RWPE1 (cell line): ENCODE data around the gene PDXDC1.
"Not testable (repeated sequence)": the region's sequence is repeated elsewhere in the genome, so short reads cannot be mapped to it uniquely, and the experiment has no call there.

Source experiments
- CTCF ChIA-PET: fragments of 350-600 bp; sonication (Branson Sonifier 250); formaldehyde crosslinking; extraction: SDS; loops from one replicate; lab custom pipeline; 2021; lab: Yijun Ruan, JAX
- POLR2A ChIA-PET: fragments of 400-600 bp; formaldehyde crosslinking; extraction: SDS; loops from one replicate; lab custom pipeline; 2020; ENCODE audit warnings: antibody characterized with exemption; ENCODE audit not compliant: low non-redundant PET; lab: Yijun Ruan, JAX
- DNase-seq: peaks from one replicate; pipeline ENCODE4 v3.0.0; 2012; ENCODE audit warnings: low spot score
- H3K27ac ChIP-seq: fragments of 450-650 bp; 2 replicates; pipeline ENCODE4 v1.5.1; 2017
- CTCF ChIP-seq: fragments of 450-650 bp; conservative IDR thresholded peaks from 2 replicates; pipeline ENCODE4 v1.5.1; 2017; ENCODE audit warnings: low read depth, mild to moderate bottlenecking

PDXDC1 gene

DNA sequence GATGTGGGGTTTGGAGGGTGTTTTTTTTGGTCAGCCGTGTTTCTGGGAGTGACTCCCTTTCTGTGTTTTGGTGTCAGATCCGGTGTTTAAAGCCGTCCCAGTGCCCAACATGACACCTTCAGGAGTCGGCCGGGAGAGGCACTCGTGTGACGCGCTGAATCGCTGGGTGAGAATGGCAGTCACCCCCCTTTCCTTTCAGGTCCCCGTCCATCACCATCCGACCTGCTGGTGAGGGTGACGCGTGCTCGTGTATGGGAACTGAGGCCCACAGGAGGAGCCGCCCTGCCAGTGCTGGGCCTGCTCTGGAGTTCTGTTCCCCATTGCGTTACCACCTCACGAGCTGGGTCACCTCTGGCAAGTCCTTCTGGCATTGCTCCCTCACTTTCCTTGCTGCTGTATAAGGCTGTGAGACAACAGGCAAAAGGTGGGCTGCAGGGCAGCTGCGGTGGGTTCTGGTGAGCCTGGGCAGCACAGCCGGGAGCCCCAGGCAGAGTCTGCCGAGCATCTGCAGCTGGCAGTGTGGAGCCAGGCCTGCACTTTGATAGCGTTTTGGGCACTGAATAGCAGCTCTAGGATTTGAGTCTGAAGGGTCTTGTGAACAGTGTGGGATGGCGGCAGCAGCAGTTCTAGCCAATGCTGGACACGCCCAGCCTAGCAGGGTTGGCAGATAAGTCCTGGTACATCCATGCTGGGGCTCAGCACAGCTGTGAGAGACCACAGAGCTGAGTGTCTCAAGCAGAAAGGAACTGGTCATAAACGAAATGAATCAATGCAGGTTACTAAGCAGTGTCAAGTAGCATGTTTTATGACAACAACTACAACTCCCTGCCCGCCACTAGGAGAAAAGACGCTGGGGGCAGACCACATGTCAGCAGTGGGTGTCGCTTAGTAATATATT lies 54.2 kb downstream of the PDXDC1 start:
- CTCF ChIA-PET, POLR2A ChIA-PET, DNase-seq: not testable (repeated sequence)
- H3K27ac ChIP-seq, result peak overlapping the region; percentile 75

DNA sequence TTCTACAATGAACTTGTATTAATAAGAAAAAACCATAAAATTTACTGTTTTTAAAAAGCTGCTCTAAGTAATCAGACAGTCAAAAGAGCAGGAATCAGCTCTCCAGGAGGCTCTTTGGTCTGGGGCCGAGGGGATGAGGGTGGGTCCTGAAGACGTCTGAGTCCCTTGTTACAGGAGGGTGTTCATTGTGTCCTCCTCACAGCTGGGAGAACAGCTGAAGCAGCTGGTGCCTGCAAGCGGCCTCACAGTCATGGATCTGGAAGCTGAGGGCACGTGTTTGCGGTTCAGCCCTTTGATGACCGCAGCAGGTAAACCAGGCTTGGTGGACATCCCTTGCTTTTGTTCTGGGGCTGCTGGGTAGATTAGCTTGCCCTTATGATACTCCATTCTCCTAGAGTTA lies 54.9 kb downstream of the PDXDC1 start:
- H3K27ac ChIP-seq, result peak overlapping the region; percentile 37
- DNase-seq, CTCF ChIA-PET, POLR2A ChIA-PET: not testable (repeated sequence)

DNA sequence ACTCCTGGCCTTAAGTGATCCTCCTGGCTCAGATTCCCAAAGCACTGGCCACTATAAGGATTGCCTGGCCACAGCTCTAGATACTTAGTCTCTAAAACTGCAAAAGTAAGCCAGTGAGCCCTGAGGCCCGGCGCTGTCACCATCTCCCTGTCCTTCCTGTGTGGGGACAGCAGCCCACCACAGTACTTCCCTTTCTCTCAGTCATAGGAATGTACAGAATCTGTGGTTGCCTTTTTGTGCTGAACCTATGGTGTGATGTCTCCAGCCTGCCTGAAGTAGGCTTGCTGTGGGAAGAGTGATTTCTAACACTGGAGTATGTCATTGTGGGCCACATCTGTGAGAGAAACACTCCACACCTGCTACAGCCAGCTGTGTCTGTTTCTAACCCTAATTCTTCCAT lies 56.4 kb downstream of the PDXDC1 start:
- TF ChIP-seq CTCF, result no peak
- DNase-seq, result no peak
- CTCF ChIA-PET, result no interaction called here

DNA sequence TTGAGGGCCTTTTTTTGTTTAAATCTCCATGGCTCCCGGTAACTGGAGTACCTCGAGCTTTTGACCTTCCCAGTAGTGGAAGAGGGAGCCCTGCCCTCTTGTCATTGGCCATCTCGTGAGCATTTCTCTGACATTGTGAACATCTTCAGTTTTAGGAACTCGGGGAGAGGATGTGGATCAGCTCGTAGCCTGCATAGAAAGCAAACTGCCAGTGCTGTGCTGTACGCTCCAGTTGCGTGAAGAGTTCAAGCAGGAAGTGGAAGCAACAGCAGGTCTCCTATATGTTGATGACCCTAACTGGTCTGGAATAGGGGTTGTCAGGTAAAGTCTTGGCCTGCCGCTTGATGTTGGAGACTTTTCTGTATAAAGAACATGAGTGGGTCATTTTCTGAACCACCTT lies 56.8 kb downstream of the PDXDC1 start:
- H3K27ac ChIP-seq, result no peak overlapping the region
- DNase-seq, result no peak
- ChIA-PET POLR2A (no interaction called here), CTCF (no interaction called here)
- TF ChIP-seq CTCF, result no peak

More for the DNA sequence above, 56.4 kb downstream of the PDXDC1 start:
- H3K27ac ChIP-seq, result no peak overlapping the region
- POLR2A ChIA-PET, result no interaction called here

DNA sequence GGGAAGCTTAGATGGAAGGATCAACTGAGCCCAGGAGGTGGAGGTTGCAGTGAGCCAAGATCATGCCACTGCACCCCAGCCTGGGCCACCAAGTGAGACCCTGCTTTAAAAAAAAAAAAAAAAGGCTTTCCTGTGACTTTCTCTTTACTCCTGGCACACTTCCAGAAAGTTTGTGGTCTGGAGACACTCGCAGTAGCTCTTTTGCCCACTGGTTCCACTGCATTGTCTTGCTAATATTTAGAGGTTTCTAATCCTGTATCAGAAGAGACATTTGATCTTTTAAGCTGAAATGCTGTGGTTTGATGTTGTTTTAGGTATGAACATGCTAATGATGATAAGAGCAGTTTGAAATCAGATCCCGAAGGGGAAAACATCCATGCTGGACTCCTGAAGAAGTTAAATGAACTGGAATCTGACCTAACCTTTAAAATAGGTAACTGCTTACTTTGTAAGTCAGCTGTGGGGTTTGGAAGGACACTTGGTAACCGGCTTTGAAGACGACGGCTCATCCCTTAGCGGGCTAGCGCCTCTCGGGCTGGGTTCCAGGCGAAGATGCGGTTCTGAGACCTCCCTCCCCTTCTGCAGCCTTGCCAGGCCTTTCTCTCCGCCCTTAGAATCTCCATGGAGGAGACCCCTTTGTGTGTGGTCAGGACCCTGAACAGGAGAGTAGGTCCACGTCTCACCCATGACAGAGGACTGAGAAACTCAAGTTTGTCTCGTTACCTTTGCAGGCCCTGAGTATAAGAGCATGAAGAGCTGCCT lies 57.9 kb downstream of the PDXDC1 start:
- ChIA-PET POLR2A (no interaction called here), CTCF (no interaction called here)
- no peak overlapping the region for H3K27ac ChIP-seq
- TF ChIP-seq CTCF, result no peak
- DNase-seq, result no peak

DNA sequence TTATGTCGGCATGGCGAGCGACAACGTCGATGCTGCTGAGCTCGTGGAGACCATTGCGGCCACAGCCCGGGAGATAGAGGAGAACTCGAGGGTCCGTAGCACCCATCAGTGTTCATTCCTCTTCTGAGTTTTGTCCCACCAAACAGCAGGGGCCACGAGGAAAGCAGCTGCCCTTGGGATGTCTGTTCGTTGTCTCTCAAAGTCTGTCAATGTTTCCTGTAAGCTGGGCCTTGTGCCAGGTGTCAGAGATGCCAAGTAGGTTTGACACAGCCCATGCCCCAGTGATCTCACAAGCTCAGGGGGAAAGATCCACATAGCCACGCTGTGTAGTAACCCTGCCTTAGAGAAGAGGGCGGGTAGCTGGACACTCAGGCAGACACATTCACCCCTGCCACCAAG lies 58.5 kb downstream of the PDXDC1 start:
- DNase-seq, result no peak
- POLR2A ChIA-PET, result no interaction called here
- no peak overlapping the region for H3K27ac ChIP-seq
- TF ChIP-seq CTCF, result no peak
- CTCF ChIA-PET, result no interaction called here

DNA sequence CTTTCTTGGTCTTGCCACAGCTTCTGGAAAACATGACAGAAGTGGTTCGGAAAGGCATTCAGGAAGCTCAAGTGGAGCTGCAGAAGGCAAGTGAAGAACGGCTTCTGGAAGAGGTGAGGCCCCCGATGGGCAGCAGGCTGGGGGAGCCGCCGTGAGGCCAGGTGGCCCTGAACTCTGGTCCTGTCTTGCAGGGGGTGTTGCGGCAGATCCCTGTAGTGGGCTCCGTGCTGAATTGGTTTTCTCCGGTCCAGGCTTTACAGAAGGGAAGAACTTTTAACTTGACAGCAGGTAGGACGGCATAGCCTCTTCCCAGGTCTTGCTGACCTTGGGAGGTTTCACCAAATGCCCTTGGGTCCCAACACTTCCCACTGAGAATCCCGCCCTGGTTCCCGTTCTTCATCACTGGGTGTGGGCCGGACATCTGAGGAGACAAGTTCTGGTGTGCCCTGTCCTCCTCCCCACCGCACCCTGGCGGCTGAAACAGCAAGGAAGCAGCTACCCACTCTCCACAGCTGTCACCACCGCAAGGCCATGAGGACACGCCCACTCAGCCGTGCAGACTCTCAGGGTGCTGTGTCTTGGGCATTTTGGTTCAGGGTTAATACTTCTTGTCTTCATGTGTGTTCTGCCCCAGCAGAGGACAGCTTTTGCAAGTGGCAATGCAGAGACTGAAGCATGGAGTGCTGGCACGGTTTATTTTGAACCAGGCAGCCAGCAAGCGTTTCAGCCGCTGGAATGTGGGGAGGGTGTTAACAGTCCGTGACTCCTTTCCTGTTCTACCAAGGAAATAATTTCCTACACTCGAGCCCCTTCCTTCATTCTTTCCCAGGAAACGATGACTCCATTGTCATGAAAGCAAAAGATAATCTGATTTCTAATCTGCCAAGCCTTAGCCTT lies 59.7 kb downstream of the PDXDC1 start:
- TF ChIP-seq CTCF, result no peak
- DNase-seq, result no peak
- H3K27ac ChIP-seq, result no peak overlapping the region
- POLR2A ChIA-PET, result no interaction called here
- CTCF ChIA-PET, result no interaction called here
